ENCODE results near the gene UNC5B. TPM values are rescaled to one million over a fixed set of nuclear protein-coding genes. Genes with fewer than 3 reads are reported as not detected.

Gene UNC5B
- total RNA-seq, 1 donor from 2014 or later, result 3.7 TPM

- no peak for DNase-seq (ENCODE audit: low spot score, unreplicated experiment)
Measured at GRCh38 chr10:71308985-71309384, 96.6 kb downstream of the UNC5B start.

GRCh38 chr10:71309919-71310318, 97.5 kb downstream of the UNC5B start:
- no peak for DNase-seq (ENCODE audit: low spot score, unreplicated experiment)
- peaks cover 20% of the 10 kb centered on the region for H3K4me1 Mint-ChIP-seq (ENCODE audit: low read depth)

More at GRCh38 chr10:71308985-71309384, 96.6 kb downstream of the UNC5B start:
- H3K27me3 Mint-ChIP-seq, result peaks cover 21% of the 10 kb centered on the region
- H3K27ac Mint-ChIP-seq, result no peak overlapping the region
- H3K9me3 Mint-ChIP-seq (ENCODE audit: low read depth), result no peaks in the 10 kb centered on the region
- no peak overlapping the region for H3K4me3 Mint-ChIP-seq (ENCODE audit: low read depth)
- no peak for TF ChIP-seq CTCF (IDR thresholded peaks at IDR 0.05; ENCODE audit: unreplicated experiment)
- no peaks in the 10 kb centered on the region for H3K36me3 Mint-ChIP-seq (ENCODE audit: insufficient read depth)
- peaks cover 20% of the 10 kb centered on the region for H3K4me1 Mint-ChIP-seq (ENCODE audit: low read depth)

DNA sequence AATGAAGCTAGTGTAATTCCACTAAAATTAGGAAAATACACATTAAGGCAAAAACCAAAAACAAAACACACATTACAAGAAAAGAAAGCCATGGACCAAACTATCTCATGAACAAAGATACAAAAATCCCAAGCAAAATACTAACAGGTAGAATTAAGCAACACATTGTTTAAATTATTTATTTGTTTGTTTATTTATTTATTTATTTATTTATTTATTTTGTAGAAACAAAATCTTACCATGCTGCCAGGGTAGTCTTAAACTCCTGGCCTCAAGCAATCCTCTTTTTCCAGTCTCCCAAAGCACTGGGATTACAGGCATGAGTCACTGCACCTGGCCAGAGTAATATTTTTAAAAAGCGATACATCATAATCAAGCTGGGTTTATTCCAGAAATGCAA, 99.8 kb downstream of the UNC5B start:
- peaks cover 14% of the 10 kb centered on the region for H3K4me1 Mint-ChIP-seq (ENCODE audit: low read depth)
- peaks cover 25% of the 10 kb centered on the region for H3K27me3 Mint-ChIP-seq
- H3K4me3 Mint-ChIP-seq (ENCODE audit: low read depth), result no peak overlapping the region
- H3K36me3 Mint-ChIP-seq (ENCODE audit: insufficient read depth), result no peaks in the 10 kb centered on the region
- H3K9me3 Mint-ChIP-seq (ENCODE audit: low read depth), result no peaks in the 10 kb centered on the region
- no peak for TF ChIP-seq CTCF (IDR thresholded peaks at IDR 0.05; ENCODE audit: unreplicated experiment)
- H3K27ac Mint-ChIP-seq, result no peak overlapping the region
- no peak for DNase-seq (ENCODE audit: low spot score, unreplicated experiment)

More at GRCh38 chr10:71309919-71310318, 97.5 kb downstream of the UNC5B start:
- no peak for TF ChIP-seq CTCF (IDR thresholded peaks at IDR 0.05; ENCODE audit: unreplicated experiment)
- no peaks in the 10 kb centered on the region for H3K36me3 Mint-ChIP-seq (ENCODE audit: insufficient read depth)
- no peak overlapping the region for H3K4me3 Mint-ChIP-seq (ENCODE audit: low read depth)
- peaks cover 21% of the 10 kb centered on the region for H3K27me3 Mint-ChIP-seq
- H3K27ac Mint-ChIP-seq, result peak overlapping the region; percentile 51
- H3K9me3 Mint-ChIP-seq (ENCODE audit: low read depth), result no peaks in the 10 kb centered on the region

DNA sequence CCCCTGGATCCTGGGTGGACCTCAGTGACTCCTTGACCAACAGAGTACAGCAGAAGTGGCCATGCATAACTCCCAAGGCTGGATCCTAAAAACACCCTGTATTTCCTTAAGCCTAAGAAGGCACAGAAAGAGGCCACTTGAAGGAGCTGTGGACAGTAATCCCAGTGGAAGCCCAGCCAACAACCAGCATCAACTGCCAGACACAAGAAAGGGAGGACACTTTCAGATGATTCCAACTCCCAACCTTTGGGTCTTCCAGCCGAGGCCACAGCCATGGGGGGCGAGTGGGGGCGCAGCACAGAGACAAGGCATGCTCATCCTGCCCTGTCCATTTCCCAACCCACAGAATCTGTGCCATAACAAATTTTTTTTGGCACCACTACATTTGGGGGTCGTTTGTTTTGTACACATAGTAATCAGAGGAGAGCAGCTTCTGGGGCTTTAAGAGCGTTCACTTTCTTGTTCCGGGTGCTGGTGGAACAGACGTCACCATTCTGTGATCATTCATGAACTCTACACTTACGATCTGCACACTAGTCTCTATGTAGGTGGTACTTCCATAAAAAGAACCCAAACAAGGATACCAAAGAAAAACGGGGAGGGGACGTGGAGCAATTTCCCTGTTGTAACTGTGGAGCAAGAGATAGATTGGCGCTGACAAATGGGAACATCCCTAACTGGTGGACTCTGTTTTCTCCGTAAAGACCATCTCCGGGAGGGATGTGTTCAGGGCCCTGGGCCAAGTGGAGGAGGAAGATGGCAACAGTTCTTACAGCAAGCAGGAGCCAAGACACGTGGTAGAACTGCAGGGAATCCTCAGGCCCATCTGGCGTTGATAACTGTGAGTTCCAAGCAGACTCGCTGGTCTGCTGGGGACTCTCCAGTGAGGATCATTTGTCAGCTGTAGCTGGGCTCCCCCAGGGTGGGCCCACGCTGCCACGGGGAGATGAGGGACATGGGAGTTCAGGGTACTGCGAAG, 100.7 kb downstream of the UNC5B start:
- H3K36me3 Mint-ChIP-seq (ENCODE audit: insufficient read depth), result no peaks in the 10 kb centered on the region
- no peaks in the 10 kb centered on the region for H3K9me3 Mint-ChIP-seq (ENCODE audit: low read depth)
- TF ChIP-seq CTCF (IDR thresholded peaks at IDR 0.05; ENCODE audit: unreplicated experiment), result no peak
- no peak for DNase-seq (ENCODE audit: low spot score, unreplicated experiment)
- no peak overlapping the region for H3K27ac Mint-ChIP-seq
- peaks cover 12% of the 10 kb centered on the region for H3K4me1 Mint-ChIP-seq (ENCODE audit: low read depth)
- H3K27me3 Mint-ChIP-seq, result peaks cover 25% of the 10 kb centered on the region
- H3K4me3 Mint-ChIP-seq (ENCODE audit: low read depth), result no peak overlapping the region

GRCh38 chr10:71314028-71314693, 101.8 kb downstream of the UNC5B start:
- peak overlapping the region; percentile 60 for H3K4me3 Mint-ChIP-seq (ENCODE audit: low read depth)
- peak; percentile 28 for DNase-seq (ENCODE audit: low spot score, unreplicated experiment)
- peak overlapping the region; percentile 19 for H3K27ac Mint-ChIP-seq
- no peaks in the 10 kb centered on the region for H3K36me3 Mint-ChIP-seq (ENCODE audit: insufficient read depth)
- peaks cover 12% of the 10 kb centered on the region for H3K4me1 Mint-ChIP-seq (ENCODE audit: low read depth)
- TF ChIP-seq CTCF (IDR thresholded peaks at IDR 0.05; ENCODE audit: unreplicated experiment), result peak; percentile 91
- H3K9me3 Mint-ChIP-seq (ENCODE audit: low read depth), result no peaks in the 10 kb centered on the region
- peaks cover 25% of the 10 kb centered on the region for H3K27me3 Mint-ChIP-seq
